ENCODE data around the gene ADAMTSL3.

GRCh38 chr15:83626171-83626802 lies 27.6 kb upstream of the ADAMTSL3 start:
- TF ChIP-seq SMAD4 (CRISPR knock-in tag; IDR thresholded peaks at IDR 0.05): no peak
- TF ChIP-seq ZNF138 (CRISPR knock-in tag; conservative IDR thresholded peaks at IDR 0.05): no peak
- TF ChIP-seq, protein P1, sequence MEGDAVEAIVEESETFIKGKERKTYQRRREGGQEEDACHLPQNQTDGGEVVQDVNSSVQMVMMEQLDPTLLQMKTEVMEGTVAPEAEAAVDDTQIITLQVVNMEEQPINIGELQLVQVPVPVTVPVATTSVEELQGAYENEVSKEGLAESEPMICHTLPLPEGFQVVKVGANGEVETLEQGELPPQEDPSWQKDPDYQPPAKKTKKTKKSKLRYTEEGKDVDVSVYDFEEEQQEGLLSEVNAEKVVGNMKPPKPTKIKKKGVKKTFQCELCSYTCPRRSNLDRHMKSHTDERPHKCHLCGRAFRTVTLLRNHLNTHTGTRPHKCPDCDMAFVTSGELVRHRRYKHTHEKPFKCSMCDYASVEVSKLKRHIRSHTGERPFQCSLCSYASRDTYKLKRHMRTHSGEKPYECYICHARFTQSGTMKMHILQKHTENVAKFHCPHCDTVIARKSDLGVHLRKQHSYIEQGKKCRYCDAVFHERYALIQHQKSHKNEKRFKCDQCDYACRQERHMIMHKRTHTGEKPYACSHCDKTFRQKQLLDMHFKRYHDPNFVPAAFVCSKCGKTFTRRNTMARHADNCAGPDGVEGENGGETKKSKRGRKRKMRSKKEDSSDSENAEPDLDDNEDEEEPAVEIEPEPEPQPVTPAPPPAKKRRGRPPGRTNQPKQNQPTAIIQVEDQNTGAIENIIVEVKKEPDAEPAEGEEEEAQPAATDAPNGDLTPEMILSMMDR (IDR thresholded peaks at IDR 0.05): no peak
